ENCODE measurements around the gene FXN.

GRCh38 chr9:69028754-69029153 is 6.8 kb upstream of the FXN start:
- TF ChIP-seq CTCF (conservative IDR thresholded peaks at IDR 0.05; ENCODE audit: low read depth, low read length) (no peak), EZH2 (IDR thresholded peaks at IDR 0.05; ENCODE audit: low read length, unreplicated experiment) (no peak), EZH2phosphoT487 (IDR thresholded peaks at IDR 0.05; ENCODE audit: borderline replicate concordance, low read length) (no peak)
